ENCODE data around the gene DOP1A.

DNA sequence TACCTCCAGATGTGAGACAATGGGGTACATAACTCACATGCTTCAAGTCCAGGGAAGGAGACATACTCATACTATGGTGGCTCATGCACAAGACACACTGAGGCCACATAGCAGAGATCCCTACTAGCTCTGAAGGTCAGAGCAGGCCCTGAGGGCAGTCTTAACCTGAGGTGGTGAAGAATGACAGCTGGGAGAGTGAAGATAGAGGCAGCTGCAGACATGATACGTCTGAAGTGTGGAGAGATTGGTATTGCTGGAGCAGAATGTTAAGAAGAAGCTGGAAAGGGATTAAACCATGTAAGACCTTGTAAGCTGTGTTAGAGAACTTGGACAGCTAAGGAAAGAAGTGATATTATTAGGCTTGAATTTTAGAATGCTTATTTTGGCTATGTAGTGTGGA lies 92.7 kb downstream of the DOP1A start:
- TF ChIP-seq YY1 (IDR thresholded peaks at IDR 0.05; ENCODE audit: insufficient read depth, insufficient replicate concordance, low read depth, low read length), result no peak
- TF ChIP-seq, protein P1, sequence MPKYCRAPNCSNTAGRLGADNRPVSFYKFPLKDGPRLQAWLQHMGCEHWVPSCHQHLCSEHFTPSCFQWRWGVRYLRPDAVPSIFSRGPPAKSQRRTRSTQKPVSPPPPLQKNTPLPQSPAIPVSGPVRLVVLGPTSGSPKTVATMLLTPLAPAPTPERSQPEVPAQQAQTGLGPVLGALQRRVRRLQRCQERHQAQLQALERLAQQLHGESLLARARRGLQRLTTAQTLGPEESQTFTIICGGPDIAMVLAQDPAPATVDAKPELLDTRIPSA (CRISPR knock-in tag; IDR thresholded peaks at IDR 0.05; ENCODE audit: borderline replicate concordance), result no peak
- no peak for TF ChIP-seq ZNF597 (CRISPR knock-in tag; IDR thresholded peaks at IDR 0.05)
- TF ChIP-seq ZNF260 (CRISPR knock-in tag; IDR thresholded peaks at IDR 0.05; ENCODE audit: borderline replicate concordance, low read depth), result no peak
- TF ChIP-seq RBFOX2 (IDR thresholded peaks at IDR 0.05; ENCODE audit: low read depth, low read length), result no peak
- no peak for TF ChIP-seq USF2 (IDR thresholded peaks at IDR 0.05; ENCODE audit: low read depth, low read length)
- TF ChIP-seq USF2 (CRISPR knock-in tag; IDR thresholded peaks at IDR 0.05; ENCODE audit: borderline replicate concordance), result no peak
- TF ChIP-seq, protein P2, sequence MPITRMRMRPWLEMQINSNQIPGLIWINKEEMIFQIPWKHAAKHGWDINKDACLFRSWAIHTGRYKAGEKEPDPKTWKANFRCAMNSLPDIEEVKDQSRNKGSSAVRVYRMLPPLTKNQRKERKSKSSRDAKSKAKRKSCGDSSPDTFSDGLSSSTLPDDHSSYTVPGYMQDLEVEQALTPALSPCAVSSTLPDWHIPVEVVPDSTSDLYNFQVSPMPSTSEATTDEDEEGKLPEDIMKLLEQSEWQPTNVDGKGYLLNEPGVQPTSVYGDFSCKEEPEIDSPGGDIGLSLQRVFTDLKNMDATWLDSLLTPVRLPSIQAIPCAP (CRISPR knock-in tag; IDR thresholded peaks at IDR 0.05; ENCODE audit: low read depth), result no peak
- no peak for TF ChIP-seq CTCF (CRISPR knock-in tag; IDR thresholded peaks at IDR 0.05)
